SK-N-SH (cell line): Measurements from ENCODE around the gene HSD11B1.

Experiments
- GABPA ChIP-seq: IDR thresholded peaks from 2 replicates; pipeline ENCODE4 v1.4.0; 2012; ENCODE audit warnings: low read depth, mild to moderate bottlenecking
- POLR2AphosphoS5 ChIP-seq: IDR thresholded peaks from 2 replicates; pipeline ENCODE4 v1.6.1; 2012; ENCODE audit warnings: low read depth, low read length
- RAD21 ChIP-seq: IDR thresholded peaks from 2 replicates; pipeline ENCODE4 v1.6.1; 2012; ENCODE audit warnings: mild to moderate bottlenecking, low read length
- SMC3 ChIP-seq: IDR thresholded peaks from 2 replicates; pipeline ENCODE4 v1.6.1; 2012; ENCODE audit warnings: low read depth, low read length, improper control_type of control experiment
- TF ChIP-seq, protein P1 (sequence below): IDR thresholded peaks from 2 replicates; pipeline ENCODE4 v1.6.1; 2012; ENCODE audit warnings: mild to moderate bottlenecking, low read depth, low read length, moderate library complexity
- TF ChIP-seq, protein P2 (sequence below): fragments of 150-350 bp; IDR thresholded peaks from 2 replicates; pipeline ENCODE4 v1.6.1; 2016; ENCODE audit warnings: mild to moderate bottlenecking, low read depth, low read length
- TF ChIP-seq, protein P3 (sequence below): fragments of 200-600 bp; sonication (generic); IDR thresholded peaks from 2 replicates; pipeline ENCODE4 v1.6.1; 2017; ENCODE audit warnings: antibody characterized with exemption, mild to moderate bottlenecking, moderate library complexity
- TF ChIP-seq, protein P4 (sequence below): IDR thresholded peaks from 2 replicates; pipeline ENCODE4 v1.4.0; 2012; ENCODE audit warnings: low read depth, borderline replicate concordance

DNA sequence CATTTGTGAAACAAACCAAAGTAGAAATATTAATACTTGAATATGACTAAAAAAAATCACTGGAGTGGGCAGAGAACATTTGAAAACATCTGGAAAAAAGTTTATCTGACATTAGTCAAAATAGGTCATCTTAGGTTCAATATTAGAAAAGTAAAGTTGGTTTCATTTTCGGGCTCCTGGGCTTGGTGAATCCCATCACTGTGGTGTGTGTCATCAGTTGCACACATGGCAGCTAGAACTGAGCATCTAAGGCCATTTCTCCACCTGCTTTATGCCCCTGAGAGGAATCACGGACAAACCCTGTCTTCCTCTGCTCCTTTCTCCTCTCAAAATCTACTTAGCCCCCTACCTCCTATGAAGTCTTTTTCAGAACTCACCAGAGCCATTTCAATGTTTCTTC lies 5.4 kb downstream of the HSD11B1 start:
- TF ChIP-seq RAD21 (no peak), POLR2AphosphoS5 (no peak), GABPA (no peak), SMC3 (no peak)
- TF ChIP-seq, protein P1, sequence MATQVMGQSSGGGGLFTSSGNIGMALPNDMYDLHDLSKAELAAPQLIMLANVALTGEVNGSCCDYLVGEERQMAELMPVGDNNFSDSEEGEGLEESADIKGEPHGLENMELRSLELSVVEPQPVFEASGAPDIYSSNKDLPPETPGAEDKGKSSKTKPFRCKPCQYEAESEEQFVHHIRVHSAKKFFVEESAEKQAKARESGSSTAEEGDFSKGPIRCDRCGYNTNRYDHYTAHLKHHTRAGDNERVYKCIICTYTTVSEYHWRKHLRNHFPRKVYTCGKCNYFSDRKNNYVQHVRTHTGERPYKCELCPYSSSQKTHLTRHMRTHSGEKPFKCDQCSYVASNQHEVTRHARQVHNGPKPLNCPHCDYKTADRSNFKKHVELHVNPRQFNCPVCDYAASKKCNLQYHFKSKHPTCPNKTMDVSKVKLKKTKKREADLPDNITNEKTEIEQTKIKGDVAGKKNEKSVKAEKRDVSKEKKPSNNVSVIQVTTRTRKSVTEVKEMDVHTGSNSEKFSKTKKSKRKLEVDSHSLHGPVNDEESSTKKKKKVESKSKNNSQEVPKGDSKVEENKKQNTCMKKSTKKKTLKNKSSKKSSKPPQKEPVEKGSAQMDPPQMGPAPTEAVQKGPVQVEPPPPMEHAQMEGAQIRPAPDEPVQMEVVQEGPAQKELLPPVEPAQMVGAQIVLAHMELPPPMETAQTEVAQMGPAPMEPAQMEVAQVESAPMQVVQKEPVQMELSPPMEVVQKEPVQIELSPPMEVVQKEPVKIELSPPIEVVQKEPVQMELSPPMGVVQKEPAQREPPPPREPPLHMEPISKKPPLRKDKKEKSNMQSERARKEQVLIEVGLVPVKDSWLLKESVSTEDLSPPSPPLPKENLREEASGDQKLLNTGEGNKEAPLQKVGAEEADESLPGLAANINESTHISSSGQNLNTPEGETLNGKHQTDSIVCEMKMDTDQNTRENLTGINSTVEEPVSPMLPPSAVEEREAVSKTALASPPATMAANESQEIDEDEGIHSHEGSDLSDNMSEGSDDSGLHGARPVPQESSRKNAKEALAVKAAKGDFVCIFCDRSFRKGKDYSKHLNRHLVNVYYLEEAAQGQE = no peak
- TF ChIP-seq, protein P2, sequence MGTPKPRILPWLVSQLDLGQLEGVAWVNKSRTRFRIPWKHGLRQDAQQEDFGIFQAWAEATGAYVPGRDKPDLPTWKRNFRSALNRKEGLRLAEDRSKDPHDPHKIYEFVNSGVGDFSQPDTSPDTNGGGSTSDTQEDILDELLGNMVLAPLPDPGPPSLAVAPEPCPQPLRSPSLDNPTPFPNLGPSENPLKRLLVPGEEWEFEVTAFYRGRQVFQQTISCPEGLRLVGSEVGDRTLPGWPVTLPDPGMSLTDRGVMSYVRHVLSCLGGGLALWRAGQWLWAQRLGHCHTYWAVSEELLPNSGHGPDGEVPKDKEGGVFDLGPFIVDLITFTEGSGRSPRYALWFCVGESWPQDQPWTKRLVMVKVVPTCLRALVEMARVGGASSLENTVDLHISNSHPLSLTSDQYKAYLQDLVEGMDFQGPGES = no peak
- TF ChIP-seq, protein P3, sequence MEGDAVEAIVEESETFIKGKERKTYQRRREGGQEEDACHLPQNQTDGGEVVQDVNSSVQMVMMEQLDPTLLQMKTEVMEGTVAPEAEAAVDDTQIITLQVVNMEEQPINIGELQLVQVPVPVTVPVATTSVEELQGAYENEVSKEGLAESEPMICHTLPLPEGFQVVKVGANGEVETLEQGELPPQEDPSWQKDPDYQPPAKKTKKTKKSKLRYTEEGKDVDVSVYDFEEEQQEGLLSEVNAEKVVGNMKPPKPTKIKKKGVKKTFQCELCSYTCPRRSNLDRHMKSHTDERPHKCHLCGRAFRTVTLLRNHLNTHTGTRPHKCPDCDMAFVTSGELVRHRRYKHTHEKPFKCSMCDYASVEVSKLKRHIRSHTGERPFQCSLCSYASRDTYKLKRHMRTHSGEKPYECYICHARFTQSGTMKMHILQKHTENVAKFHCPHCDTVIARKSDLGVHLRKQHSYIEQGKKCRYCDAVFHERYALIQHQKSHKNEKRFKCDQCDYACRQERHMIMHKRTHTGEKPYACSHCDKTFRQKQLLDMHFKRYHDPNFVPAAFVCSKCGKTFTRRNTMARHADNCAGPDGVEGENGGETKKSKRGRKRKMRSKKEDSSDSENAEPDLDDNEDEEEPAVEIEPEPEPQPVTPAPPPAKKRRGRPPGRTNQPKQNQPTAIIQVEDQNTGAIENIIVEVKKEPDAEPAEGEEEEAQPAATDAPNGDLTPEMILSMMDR = no peak
- TF ChIP-seq, protein P4, sequence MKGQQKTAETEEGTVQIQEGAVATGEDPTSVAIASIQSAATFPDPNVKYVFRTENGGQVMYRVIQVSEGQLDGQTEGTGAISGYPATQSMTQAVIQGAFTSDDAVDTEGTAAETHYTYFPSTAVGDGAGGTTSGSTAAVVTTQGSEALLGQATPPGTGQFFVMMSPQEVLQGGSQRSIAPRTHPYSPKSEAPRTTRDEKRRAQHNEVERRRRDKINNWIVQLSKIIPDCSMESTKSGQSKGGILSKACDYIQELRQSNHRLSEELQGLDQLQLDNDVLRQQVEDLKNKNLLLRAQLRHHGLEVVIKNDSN = no peak
